HT-29 (cell line): ENCODE results near the gene TPCN1. TPM values are rescaled to one million over a fixed set of nuclear protein-coding genes. Genes with fewer than 3 reads are reported as not detected.

Experiments
- DNase-seq: peaks from one replicate; pipeline ENCODE4 v3.0.0-alpha.2; 2015; ENCODE audit warnings: low spot score
- total RNA-seq: library from RNA; depleted of rRNA; stranded (reverse); fragments of >200 nt; shearing (Covaris generic); gene quantifications from 2 replicates; pipeline ENCODE4 v1.2.3, GENCODE V29; 2014

The TPCN1 gene
- total RNA-seq, 1 experiment from 2014 or later, result 36.3 TPM

DNA sequence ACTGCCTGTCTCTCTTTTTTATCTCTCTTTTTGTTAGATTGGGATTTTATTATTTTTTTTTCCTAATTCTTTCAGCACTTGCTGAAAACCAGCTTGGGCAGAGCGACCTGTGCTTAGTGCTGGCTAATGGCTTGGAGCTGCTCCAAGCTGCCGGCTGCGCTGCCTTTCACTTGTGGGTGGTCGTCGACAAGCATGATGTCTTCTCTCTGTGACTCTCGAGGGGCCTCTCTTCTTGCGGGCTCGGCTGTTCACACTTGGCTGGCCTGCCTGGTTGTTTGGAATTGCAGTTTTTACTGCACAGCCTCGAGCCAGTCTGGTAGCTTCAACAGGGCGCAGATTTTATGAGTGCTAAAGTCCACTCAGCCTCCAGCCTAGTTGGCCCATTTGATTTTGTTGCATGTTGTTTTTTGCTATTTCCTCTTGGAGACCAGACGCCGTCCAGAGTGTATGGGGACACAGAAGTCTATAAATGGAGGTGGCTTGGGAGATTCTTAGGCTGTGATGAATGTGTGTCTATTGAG lies 18.6 kb downstream of the TPCN1 start:
- DNase-seq, result peak; percentile 91

- DNase-seq, result no peak
Observed at GRCh38 chr12:113240395-113240794, 19.1 kb downstream of the TPCN1 start.

- peak; percentile 85 for DNase-seq
Observed at GRCh38 chr12:113241191-113242025, 20.1 kb downstream of the TPCN1 start.

DNA sequence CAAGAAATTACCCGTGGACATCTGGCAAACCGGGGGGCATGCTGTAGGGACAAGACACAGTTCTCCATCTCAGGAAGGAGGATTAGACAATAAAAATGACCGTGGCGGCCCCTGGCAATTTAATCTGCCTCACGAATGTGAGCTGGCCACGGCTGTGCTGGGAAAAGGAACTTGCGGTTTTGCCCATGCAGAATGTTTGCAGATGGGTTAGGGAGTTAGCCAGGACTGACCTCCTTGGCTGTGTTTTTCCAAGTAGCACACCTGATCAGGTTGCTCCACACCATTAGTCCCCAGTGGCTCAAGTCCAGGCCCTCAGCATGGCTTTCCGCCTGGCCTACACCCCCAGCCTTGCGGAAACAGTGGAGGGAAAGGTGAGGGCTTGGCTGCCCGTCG lies 20.8 kb downstream of the TPCN1 start:
- DNase-seq, result peak; percentile 82

GRCh38 chr12:113242560-113242959 lies 21.3 kb downstream of the TPCN1 start:
- DNase-seq, result no peak

DNA sequence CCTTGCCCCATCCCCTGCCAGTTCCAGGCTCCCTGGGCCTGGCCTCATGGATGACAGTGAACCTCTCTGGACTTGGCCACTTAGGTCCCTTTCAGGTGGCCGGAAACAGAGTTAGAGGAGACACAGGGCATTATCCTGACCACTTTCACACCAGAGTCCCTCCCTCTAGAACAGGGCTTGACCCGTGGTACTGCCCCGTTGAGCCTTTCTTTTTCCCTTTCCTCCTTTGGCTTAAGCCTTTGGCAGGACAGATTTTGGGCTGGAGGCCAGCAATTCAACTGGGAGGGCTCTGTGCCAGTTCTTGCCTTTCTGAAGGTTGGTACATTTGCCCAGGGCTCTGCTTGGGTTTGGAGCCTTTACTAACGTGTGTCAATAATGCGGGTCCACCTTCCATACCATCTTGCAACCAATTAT lies 22.8 kb downstream of the TPCN1 start:
- DNase-seq, result peak; percentile 64

DNA sequence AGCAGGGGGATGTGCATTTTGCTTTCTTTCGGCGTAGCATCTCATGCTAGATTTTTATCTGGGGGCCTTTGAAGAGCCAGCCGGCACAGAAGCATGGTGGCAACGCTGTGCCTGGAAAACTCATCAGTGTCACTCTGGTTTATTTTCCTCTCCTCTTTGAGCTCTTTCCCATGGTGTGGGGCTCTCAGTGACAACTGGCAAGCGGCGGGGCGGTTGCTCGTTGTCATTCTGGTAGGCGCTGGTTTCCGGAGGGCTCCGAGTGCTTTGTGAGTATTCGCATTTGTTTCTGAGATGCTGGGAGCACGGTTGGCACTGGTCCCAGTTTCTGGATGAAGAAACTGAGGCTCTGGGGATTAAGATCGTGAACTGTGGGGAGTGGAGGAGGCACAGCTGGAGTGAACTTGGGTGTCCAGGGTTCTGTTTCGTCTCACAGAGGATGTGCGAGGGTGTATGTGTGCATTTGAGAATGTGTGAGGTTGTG lies 23.3 kb downstream of the TPCN1 start:
- no peak for DNase-seq

DNA sequence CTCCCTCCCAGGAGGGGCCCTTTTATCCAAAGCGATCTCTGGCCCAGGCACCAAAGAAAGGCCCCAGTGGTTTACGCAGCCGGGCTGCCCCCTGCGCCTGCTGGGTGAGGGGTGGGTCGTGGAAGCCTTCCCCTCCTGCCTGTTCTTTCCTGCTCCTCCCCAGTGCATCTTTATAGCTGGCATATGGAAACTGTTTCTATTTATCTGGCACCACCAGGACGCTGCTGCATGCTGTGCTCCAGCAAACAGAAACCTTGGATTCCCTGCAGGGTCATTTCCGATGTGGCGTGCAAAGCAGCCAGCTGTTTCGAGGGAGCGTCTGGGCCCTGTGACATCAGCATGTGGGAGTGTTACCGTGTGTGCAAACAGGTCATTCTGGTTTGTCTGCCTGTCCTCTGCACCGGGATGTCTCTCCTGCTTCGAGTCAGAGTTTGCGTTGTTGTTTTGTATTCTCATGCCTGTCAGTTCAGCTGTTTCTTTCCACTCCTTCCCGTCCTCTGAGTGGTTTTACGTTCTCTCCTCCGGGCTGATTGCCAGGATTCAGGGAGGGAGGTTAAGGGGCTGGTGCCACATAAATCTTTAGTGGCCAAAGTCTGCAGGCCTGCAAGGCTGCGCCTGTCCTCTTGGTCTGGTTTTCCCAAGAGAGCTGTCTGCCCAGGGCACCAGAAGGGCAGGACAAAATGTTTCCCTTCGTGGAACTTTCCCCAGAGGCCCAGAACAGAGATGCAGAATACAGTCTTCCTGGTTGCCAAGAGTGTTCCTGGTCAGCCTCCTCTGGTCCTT lies 24.6 kb downstream of the TPCN1 start:
- DNase-seq, result peak; percentile 96

DNA sequence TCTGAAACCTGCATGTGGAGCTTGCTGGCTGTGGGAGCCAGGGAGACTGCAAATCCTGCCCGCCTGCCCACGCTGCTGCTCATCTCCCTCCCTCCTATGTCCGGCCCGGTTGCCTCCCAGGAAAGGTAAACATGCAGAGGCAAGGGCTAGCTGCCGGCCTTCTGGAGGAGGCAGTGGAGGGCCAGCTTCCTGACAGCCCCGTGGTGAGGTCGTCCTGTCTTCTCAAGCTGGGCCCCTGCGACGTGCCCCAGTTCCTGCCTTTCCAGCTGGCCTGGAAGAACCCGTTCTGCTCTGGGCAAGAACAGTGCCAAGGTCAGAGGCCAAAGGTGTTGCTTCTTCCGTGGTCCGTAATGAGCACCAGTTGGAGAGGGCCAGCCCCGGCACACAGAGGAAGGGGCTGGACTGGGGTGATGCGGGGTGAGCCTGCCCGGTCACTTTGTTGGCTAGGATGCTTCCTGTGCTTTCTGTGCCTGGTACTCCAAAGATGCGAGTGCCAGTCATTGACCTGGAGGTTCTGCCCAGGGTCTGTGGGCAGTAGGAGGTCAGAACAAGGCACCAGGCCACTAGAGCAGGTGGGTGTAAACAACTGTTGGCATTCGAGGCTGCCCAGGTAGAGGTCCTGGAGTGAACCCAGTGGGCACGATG lies 25.3 kb downstream of the TPCN1 start:
- DNase-seq, result no peak

DNA sequence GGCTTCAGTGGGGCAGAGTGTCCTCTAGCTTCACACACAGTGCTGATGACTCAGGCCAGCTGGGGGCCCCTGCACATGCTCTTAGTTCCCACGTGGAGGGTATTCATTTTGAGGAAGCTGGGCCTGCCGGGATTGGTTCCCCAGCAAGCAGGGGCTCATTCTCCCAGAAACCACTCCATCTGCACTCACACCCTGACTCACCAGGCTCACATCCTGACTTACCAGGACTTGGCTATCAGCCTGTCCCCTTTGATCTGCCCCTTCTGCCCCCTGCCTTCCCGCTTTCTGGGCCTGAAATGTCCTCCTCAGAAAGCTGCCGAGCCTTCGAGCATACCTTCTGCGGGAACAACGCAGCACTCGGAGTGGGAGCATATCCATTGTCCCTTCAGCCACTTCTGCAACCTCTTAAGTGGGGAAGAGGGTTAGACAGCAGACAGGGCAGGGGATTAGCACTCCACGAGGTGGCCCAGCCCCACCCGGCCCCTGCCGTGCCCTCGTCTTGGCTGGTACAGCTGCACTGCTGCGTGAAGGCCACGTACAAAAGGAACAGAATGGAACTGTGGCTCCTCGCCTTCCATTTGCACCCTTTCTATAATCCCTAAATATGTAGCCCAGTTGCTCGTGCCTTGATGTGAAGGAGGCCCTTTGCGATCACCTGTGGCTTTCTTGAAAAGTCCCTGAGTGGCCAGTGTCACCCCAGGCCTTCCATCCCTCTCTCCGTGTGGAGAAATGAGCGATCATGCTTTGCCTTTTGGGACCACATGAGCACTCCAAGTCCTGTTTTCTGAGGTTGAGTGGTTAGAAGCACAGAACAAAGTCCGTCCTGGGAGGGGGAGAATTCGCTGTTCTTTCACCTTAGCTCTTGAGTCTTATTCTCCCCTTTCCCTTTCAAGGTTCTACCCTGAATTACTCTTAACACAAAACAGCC lies 26.1 kb downstream of the TPCN1 start:
- DNase-seq, result no peak

DNA sequence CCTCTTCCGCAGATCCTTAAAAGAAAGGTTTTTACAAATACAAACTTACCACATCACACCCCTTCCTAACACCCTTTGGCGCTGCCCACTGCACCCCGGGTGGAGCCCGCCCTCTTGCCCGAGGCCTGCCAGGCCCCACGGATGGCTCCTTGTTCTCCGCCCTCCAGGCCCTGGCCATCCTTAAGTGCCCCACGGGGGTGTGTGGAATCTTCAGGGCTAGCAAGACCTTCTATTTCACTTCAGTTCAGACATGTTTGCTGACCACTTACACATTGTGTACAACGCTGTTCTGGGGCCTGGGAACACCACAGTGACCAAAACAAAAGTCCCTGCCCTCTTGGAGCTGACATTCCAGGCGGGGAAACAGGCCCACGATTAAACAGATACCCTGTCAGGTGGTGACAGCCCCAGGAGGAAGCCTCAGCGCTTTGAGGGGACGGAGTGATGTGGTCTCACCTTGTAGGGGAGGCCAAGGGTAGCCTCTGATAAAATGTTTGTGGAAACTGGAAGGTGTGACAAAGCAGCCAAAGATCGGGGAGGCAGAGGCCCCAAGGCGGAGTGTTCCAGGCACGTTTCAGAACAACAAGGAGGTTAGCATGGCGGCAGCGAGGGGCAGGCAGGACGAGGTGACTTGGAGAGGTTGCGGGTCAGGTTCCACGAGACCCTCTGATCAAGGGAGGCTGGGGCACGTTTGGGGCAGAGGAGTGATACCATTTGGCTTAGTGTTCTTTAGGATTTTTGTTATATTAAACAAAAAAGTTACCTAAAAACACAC lies 27.0 kb downstream of the TPCN1 start:
- no peak for DNase-seq

- DNase-seq, result no peak
Observed at GRCh38 chr12:113248842-113249435, 27.7 kb downstream of the TPCN1 start.

- DNase-seq, result no peak
Observed at GRCh38 chr12:113249546-113249945, 28.3 kb downstream of the TPCN1 start.

- DNase-seq, result no peak
Observed at GRCh38 chr12:113250045-113250444, 28.8 kb downstream of the TPCN1 start.

- DNase-seq, result no peak
Observed at GRCh38 chr12:113251404-113252070, 30.3 kb downstream of the TPCN1 start.

GRCh38 chr12:113252494-113252893 lies 31.2 kb downstream of the TPCN1 start:
- DNase-seq, result no peak

GRCh38 chr12:113253532-113254285 lies 32.4 kb downstream of the TPCN1 start:
- DNase-seq, result no peak

DNA sequence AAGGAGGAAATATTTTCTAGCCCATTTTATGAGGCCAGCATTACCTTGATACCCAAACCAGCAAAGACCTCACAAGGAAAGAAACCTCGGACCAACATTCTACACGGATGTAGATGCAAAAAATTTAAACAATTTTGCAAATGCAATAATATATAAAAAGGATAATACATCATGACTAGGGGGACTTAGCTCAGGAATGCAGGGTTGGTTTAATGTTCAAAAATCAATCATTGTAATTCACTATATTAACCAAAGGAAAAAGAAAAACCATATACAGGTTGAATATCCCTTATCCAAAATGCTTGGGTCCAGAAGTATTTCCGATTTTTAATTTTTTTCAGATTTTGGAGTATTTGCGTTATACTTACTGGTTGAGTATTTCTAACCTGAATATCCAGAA lies 33.0 kb downstream of the TPCN1 start:
- no peak for DNase-seq
